HG03097 (cell line): ENCODE results near the gene CCDC13.

Source experiments
- ATAC-seq: cut with Tn5 transposase; IDR thresholded peaks from one replicate; pipeline ENCODE4 v1.9.1; 2021; ENCODE audit not compliant: unreplicated experiment, low FRiP score

CCDC13 gene

GRCh38 chr3:42735019-42735418 lies 38.0 kb downstream of the CCDC13 start:
- ATAC-seq = no peak

GRCh38 chr3:42734263-42734860 lies 38.7 kb downstream of the CCDC13 start:
- ATAC-seq = no peak

- no peak for ATAC-seq
These were observed 39.4 kb downstream of the CCDC13 start for GRCh38 chr3:42733501-42734262.

GRCh38 chr3:42732829-42733459 lies 40.1 kb downstream of the CCDC13 start:
- no peak for ATAC-seq

GRCh38 chr3:42732196-42732828 lies 40.7 kb downstream of the CCDC13 start:
- no peak for ATAC-seq

- ATAC-seq = no peak
These were observed 41.4 kb downstream of the CCDC13 start for GRCh38 chr3:42731476-42732195.

GRCh38 chr3:42730706-42731420 lies 42.2 kb downstream of the CCDC13 start:
- ATAC-seq = no peak

- no peak for ATAC-seq
These were observed 42.8 kb downstream of the CCDC13 start for GRCh38 chr3:42730294-42730693.

- ATAC-seq = no peak
These were observed 43.5 kb downstream of the CCDC13 start for GRCh38 chr3:42729404-42730145.

- ATAC-seq = no peak
These were observed 44.2 kb downstream of the CCDC13 start for GRCh38 chr3:42728668-42729364.

GRCh38 chr3:42728056-42728455 lies 45.0 kb downstream of the CCDC13 start:
- no peak for ATAC-seq

- no peak for ATAC-seq
These were observed 47.6 kb downstream of the CCDC13 start for GRCh38 chr3:42725454-42725853.

GRCh38 chr3:42723219-42723618 lies 49.8 kb downstream of the CCDC13 start:
- no peak for ATAC-seq
